Lung microvascular endothelial cell (primary cell): ENCODE data around the gene KSR2. TPM values are rescaled to one million over a fixed set of nuclear protein-coding genes. Genes with fewer than 3 reads are reported as not detected.
A peak's percentile ranks its signal among the peaks of the same experiment; 100 is the strongest.
"Not testable (repeated sequence)": the region's sequence is repeated elsewhere in the genome, so short reads cannot be mapped to it uniquely, and the experiment has no call there.

Source experiments
- DNase-seq, 2 donors: peaks; one replicate each; pipeline versions ENCODE4 v3.0.0 to v3.0.0-alpha.2; 2010; ENCODE audit warnings: low read depth in 2 of 2
- total RNA-seq: library from RNA; depleted of rRNA; stranded (reverse); fragments of >200 nt; gene quantifications from 2 replicates; pipeline ENCODE4 v1.2.1, GENCODE V29; 2014

KSR2 gene
- total RNA-seq, 1 donor from 2014 or later, result under 0.01 TPM

GRCh38 chr12:117857632-117858612, 110.9 kb downstream of the KSR2 start:
- peak; percentile 63 to 71 for DNase-seq

DNA sequence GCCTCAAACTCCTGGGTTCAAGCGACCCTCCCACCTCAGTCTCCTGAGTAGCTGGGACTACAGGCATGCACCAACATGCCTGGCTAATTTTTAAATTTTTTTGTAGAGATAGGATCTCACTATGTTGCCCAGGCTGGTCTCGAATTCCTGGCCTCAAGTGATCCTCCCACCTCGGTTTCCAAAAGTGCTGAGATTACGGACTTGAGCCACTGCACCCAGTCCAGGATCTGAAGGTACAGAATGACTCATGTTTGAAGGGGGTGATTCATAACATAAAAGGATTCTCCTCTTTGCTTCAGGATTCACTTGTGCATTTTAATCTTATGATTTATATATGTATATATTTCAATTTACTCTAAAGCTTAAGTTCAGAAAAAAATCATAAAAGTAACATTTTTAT, 111.7 kb downstream of the KSR2 start:
- DNase-seq, result not testable (repeated sequence)

DNA sequence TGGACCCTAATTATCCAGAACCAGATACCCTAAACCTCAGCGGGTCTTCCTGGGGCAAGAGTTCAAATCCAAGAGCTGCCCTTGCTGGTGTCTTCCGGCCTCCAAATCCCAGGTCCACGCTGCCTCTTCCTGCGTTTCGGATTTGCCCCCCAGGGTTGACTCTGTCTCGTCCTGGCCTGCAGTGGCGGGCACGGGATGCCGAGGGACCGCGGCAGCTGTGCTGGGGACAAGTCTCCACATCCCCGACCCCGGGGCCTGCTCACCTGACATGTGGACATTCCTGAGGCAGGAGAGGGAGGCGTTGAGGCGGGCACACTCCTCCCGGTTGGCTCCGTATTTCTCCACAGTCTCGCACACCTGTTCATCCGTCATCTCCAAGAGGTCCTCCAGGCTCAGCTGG, 113.6 kb downstream of the KSR2 start:
- DNase-seq, result no peak

DNA sequence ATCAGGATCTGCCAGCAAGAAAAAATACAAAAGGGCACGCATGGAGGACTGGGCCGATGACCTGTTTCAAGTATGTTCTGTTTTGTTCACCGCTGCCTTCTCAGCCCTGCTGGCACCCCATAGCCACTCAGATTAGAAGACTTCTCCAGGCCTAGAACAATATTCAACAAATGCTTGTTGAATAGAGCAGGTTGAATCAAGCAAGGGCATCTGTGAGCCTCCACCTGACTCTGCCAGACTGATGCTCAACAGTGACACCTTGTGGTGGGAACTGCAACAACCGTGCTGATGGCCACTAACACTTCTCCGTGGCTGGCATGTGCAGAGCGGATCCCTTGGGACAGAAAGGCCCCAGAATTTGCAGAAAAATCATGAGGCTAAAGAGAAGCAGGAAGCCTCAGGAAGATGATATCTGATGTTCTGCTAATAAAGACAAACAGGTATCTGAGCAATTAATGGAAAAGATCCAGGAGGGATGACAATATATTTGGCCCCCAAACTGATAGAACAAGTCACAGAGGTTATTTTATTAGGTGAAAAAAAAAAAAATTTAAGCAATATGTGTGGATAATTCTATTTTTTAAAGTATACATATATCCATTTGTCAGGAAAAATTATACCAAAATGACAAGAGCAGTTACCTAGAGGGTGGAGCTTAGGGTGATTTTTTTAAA, 114.3 kb downstream of the KSR2 start:
- DNase-seq, result peak; percentile 70 to 73

- DNase-seq, result no peak
Observed at GRCh38 chr12:117853600-117853999, 115.2 kb downstream of the KSR2 start.

DNA sequence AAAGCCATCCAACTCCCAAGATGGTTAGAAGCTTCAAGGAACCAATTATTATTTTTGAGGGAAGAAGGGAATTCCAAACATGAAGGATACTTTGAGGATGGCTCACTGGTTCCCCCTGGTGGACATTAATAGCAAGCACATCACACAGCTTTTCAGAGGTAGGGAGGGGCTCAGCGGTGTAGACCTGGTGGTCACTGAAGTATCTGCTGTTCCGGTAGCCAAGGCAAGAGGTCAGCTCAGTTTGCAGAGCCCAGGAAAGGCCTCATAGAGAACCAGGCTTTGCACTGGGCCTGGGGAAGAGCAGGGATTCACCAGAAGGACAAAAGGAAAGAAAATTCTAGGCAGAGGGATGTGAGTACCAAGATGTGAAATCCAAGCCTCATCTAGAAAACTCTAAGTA, 118.7 kb downstream of the KSR2 start:
- peak; percentile 63 to 64 for DNase-seq

GRCh38 chr12:117847371-117847770, 121.4 kb downstream of the KSR2 start:
- DNase-seq, result no peak

GRCh38 chr12:117845271-117845904, 123.4 kb downstream of the KSR2 start:
- DNase-seq, result no peak

- DNase-seq, result no peak
Observed at GRCh38 chr12:117844114-117844830, 124.5 kb downstream of the KSR2 start.

DNA sequence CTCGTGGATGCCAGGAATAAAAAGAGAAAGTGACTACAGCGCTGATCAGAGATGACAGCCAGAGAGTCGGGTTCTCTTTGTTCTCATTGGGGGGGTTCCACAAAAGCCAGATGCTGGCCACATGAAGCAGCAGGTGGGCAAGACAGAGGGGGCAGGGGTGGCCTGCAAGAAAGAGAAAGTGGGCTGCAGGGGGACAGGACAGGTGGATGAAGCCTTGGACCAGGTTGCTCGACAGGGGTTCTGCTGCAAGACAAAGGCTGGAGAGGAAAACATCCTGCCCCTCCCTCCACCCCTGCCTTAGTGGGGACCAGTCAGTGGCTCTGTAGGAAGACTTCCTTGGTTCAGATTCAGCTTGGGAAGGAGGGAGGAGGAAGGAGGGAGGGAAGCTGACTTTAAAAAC, 126.2 kb downstream of the KSR2 start:
- DNase-seq, result no peak

GRCh38 chr12:117842220-117842619, 126.6 kb downstream of the KSR2 start:
- DNase-seq, result no peak

DNA sequence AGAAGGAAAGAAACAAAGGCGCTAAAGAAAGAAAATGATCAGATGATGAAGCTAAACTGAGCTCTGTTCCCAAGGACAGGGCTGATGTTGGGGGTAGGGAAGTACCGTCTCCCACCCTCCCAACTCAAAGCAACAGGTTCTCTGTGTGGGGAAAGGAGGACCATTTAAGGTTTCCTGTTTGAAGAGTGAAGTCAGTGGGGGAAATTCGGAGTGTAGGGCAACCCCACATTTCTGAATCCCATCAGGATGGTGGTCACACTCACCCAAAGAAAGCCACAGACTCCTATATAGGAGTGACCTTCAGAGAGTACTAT, 131.1 kb downstream of the KSR2 start:
- no peak for DNase-seq

- peak; percentile 80 to 87 for DNase-seq
Observed at GRCh38 chr12:117836999-117837736, 131.6 kb downstream of the KSR2 start.

DNA sequence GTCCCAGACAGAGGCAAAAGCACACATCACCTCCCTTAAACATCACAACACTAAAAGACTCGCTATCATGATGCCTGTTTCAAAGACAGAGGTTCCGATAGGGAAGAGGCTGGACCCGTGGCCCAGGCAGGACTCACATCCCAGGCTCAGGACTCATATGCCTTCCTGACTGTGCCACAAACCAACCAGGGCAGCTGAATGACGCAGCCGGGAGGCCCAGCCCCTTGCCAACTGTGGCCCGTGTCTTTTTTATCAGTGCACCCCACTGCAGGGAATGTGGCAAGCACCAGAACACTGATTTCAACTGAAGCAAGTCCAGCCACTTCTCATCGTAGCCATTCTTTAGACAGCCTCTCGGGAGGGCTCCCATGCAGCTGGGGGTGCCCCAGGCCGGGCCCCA, 132.3 kb downstream of the KSR2 start:
- no peak for DNase-seq

DNA sequence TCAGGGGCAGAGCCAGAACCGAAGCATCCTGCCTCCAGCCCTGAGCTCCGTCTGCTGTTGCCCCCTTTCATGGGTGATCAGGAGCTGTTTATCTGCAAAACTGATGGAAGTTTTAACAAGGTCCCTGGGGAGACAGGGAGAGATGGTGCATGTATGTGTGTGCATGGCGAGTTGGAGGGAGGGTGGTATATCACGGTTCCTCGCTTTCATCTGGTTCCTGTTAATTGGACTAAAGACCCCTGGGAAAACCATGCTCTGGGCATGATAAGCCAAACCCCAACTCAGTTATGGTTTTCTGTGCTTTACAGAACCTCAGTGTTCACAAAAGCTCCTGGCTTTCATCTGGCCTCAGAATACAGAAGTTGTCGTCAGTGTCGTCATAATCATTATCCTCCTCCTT, 133.6 kb downstream of the KSR2 start:
- no peak for DNase-seq

- no peak for DNase-seq
Observed at GRCh38 chr12:117832459-117833457, 136.0 kb downstream of the KSR2 start.

DNA sequence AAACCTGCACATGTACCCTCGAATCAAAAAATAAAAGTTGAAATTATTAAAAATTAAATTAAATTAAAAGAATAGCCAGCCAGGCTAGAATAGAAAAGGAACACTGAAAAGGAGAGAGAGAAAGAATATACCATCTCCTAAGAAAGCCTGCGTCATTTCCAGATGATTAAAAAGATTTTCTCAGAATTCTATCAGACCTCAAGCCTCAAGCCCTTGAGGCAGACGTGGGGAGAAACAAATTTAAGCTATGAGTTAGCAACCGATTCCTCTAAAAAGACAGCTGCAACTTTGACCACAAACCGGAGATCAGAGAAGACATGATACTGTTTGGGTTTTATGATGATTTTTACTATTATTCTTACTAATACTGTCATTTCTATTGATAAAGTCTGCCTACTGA, 138.3 kb downstream of the KSR2 start:
- DNase-seq, result no peak

DNA sequence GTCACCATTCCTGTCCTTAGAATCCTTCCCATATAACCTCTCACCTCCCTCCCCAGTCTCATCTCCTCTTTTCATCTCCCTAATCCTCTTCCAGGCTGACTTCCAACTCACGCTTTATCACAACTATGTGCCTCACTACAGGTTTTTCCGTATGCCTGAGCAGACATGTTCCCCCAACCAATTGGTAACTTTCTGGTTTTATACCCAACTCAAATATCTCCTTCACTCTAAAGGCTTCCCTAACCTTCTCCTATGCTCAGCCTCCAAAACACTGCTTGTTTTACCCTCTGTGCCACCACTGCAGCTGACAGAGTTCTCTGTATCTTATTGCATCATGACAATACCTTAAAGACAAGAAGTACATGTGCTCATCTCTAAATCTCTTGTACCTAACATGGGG, 139.7 kb downstream of the KSR2 start:
- no peak for DNase-seq

- no peak for DNase-seq
Observed at GRCh38 chr12:117827660-117828059, 141.1 kb downstream of the KSR2 start.

- no peak for DNase-seq
Observed at GRCh38 chr12:117825827-117826226, 143.0 kb downstream of the KSR2 start.
